ENCODE data around the gene SFXN3. TPM values are rescaled to one million over a fixed set of nuclear protein-coding genes. Genes with fewer than 3 reads are reported as not detected.

SFXN3 gene
- total and polyA plus RNA-seq, 10 of the 15 experiments (the other 5 are each of a cell fraction or from before 2014, with no cell fraction given), result 0.05 to 11.3 (median 1.2) TPM

DNA sequence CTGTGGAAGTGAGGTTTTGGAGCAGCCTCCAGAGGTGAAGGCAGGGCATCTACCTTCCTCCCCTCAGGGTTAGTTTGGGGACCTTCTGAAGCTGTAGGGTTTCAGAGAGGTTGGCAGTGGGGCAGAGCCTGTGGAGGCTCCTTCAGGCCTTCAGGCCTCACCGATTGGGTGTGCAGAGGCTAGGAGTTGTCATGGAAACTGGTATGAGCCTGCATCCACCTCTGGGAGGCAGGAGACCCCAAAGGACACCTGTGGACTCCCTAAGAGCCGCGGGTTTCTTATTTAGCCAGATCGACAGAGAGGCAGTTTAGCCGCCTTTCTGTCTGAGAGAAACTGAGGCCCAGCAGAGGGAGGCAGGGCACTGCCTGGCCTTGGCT, 29.4 kb upstream of the SFXN3 start:
- Histone ChIP-seq H3K27ac (ENCODE audit: control insufficient read depth, insufficient read depth) (no peak overlapping the region), H3K9me3 (replicated peaks; ENCODE audit: control insufficient read depth, insufficient read depth, low read length) (no peaks in the 10 kb centered on the region), H4K20me1 (ENCODE audit: control insufficient read depth, insufficient read depth) (no peaks in the 10 kb centered on the region), H3K4me2 (ENCODE audit: control insufficient read depth, insufficient read depth) (0 out of 2 replicates have a peak overlapping the region, but pooled peaks have one; percentile 9), H2AFZ (ENCODE audit: control insufficient read depth, low read depth, low read length) (no peak overlapping the region), H3K36me3 (ENCODE audit: control insufficient read depth in 2 of 2, insufficient read depth in 2 of 2, low read length in 1 of 2) (peaks cover 0 to 2% of the 10 kb centered on the region in 2 experiments; a peak in 3 of 4 replicates), H3K79me2 (ENCODE audit: control insufficient read depth, insufficient read depth, low read length) (peaks cover 10% of the 10 kb centered on the region), H3K27me3 (replicated peaks in 1 of 2; ENCODE audit: control insufficient read depth in 2 of 2, insufficient read depth in 2 of 2, low read length in 1 of 2) (no peaks in the 10 kb centered on the region), H3K4me3 (no peak overlapping the region), H3K9ac (ENCODE audit: control insufficient read depth, insufficient read depth, low read length) (no peak overlapping the region), H3K4me1 (ENCODE audit: control insufficient read depth, insufficient read depth, low read length) (peaks cover 10% of the 10 kb centered on the region)
- SMC1A ChIA-PET (ENCODE audit: uncharacterized antibody, unreplicated experiment), result no interaction called here
- RAD21 ChIA-PET (ENCODE audit: unreplicated experiment), result interaction anchor here (4.6 kb wide), 1 partner anchor 13 kb away, joined by 26 read pairs; no protein-coding TSS in a partner anchor
- intact Hi-C loops (cut with micrococcal nuclease; ENCODE audit: unreplicated experiment), result no loop called here
- TF ChIP-seq BRCA1 (IDR thresholded peaks at IDR 0.05; ENCODE audit: low read depth, low read length) (no peak), CREB1 (IDR thresholded peaks at IDR 0.05; ENCODE audit: low read depth) (no peak), SIN3A (IDR thresholded peaks at IDR 0.05; ENCODE audit: low read depth, low read length) (no peak), FOS (IDR thresholded peaks at IDR 0.05; ENCODE audit: borderline replicate concordance, extremely low read depth, insufficient read length) (no peak), ZNF217 (IDR thresholded peaks at IDR 0.05) (no peak), KAT2A (conservative IDR thresholded peaks at IDR 0.05; ENCODE audit: control insufficient read depth, low read depth, low read length) (no peak), RCOR1 (conservative IDR thresholded peaks at IDR 0.05; ENCODE audit: low read depth, low read length) (no peak), E4F1 (IDR thresholded peaks at IDR 0.05; ENCODE audit: borderline replicate concordance, partially characterized antibody) (no peak), SRF (IDR thresholded peaks at IDR 0.05; ENCODE audit: low read depth in 2 of 2, low read length in 2 of 2) (no peak)
- TF ChIP-seq, protein P1, sequence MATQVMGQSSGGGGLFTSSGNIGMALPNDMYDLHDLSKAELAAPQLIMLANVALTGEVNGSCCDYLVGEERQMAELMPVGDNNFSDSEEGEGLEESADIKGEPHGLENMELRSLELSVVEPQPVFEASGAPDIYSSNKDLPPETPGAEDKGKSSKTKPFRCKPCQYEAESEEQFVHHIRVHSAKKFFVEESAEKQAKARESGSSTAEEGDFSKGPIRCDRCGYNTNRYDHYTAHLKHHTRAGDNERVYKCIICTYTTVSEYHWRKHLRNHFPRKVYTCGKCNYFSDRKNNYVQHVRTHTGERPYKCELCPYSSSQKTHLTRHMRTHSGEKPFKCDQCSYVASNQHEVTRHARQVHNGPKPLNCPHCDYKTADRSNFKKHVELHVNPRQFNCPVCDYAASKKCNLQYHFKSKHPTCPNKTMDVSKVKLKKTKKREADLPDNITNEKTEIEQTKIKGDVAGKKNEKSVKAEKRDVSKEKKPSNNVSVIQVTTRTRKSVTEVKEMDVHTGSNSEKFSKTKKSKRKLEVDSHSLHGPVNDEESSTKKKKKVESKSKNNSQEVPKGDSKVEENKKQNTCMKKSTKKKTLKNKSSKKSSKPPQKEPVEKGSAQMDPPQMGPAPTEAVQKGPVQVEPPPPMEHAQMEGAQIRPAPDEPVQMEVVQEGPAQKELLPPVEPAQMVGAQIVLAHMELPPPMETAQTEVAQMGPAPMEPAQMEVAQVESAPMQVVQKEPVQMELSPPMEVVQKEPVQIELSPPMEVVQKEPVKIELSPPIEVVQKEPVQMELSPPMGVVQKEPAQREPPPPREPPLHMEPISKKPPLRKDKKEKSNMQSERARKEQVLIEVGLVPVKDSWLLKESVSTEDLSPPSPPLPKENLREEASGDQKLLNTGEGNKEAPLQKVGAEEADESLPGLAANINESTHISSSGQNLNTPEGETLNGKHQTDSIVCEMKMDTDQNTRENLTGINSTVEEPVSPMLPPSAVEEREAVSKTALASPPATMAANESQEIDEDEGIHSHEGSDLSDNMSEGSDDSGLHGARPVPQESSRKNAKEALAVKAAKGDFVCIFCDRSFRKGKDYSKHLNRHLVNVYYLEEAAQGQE (IDR thresholded peaks at IDR 0.05; ENCODE audit: low read depth, low read length), result no peak
- BruUV-seq (replicated peaks), result no TSS peak
- POLR2A ChIA-PET, result no interaction called here
- CTCF ChIA-PET, result interaction anchor here (3.7 kb wide), 1 partner anchor 13 kb away, joined by 21 read pairs; no protein-coding TSS in a partner anchor
- ATAC-seq (no peak), FAIRE-seq (no peak), DNase-seq (ENCODE audit: low read depth, low spot score) (no peak)
- WGBS (ENCODE audit: insufficient coverage, insufficient replicate concordance, low lambda C conversion rate, missing lambda C conversion rate), result 66% methylated on average over 5 of the region's 5 CpGs
- in situ Hi-C loops (cut with MboI), result no loop called here
